T-helper 2 cell (primary cell): ENCODE measurements around the gene TNNC2.
"Not testable (repeated sequence)": the region's sequence is repeated elsewhere in the genome, so short reads cannot be mapped to it uniquely, and the experiment has no call there.

Source experiments
- DNase-seq, 5 experiments: peaks; one replicate each; pipeline versions ENCODE4 v3.0.0 to v3.0.0-alpha.2; 2012 to 2022
- total RNA-seq, 2 donors: gene quantifications; one replicate each; lab custom pipeline; 2026; lab: John Stamatoyannopoulos, UW

TNNC2 gene
- 0 to 0.74 reads per million in 2 donors for total RNA-seq

- no peak for DNase-seq
These were observed at the start of gene TNNC2 for GRCh38 chr20:45827030-45827652. Gene TNNC2, minus strand, starts transcription at chr20:45827312. Its CDS starts 64 bp downstream, at chr20:45827248.

GRCh38 chr20:45874576-45874975 lies 47.5 kb upstream of the TNNC2 start:
- DNase-seq: no peak

DNA sequence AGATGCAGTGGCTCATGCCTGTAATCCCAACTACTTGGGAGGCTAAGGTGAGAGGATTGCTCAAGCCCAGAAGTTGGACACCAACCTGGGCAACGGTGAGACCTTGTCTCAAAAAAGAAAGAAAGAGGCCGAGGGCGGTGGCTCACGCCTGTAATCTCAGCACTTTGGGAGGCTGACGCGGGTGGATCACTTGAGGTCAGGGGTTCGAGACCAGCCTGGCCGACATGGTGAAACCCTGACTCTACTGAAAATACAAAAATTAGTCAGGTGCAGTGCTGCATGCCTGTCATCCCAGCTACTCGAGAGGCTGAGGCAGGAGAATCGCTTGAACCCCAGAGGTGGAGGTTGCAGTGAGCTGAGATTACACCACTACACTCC lies 47.0 kb upstream of the TNNC2 start:
- DNase-seq: not testable (repeated sequence)

DNA sequence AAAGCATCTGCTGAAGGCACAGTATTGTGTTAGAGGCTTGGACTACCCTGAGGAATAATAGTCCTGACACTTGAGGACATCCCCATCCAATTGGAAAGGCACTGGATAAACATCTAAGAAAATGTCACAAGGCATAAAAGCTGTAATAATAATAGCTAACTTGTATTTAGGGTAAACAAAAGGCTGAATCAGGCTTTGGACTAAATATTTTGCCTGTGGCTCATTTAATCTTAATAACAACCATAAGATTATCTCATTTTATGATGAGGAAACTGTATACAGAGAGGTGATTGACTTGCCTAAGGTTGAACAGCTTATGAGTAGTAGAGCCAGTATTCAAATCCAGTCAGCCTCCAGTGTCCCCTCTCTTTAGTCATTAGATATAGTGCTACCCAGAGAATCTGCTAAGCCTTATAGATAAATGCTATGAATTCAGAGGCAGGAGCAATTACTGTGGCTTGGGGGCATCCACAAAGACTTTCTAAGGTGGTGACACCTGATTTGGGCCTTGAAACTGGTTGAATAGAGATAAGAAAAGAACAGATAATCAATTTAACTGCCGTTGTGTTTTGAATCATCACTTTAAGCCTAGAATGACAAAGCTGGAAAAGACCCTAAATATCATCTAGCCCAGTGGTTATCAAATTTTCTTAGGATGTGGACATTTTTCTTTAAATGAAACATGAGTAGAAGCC lies 46.4 kb upstream of the TNNC2 start:
- DNase-seq: peak in 1 of 5 experiments; percentile 65

DNA sequence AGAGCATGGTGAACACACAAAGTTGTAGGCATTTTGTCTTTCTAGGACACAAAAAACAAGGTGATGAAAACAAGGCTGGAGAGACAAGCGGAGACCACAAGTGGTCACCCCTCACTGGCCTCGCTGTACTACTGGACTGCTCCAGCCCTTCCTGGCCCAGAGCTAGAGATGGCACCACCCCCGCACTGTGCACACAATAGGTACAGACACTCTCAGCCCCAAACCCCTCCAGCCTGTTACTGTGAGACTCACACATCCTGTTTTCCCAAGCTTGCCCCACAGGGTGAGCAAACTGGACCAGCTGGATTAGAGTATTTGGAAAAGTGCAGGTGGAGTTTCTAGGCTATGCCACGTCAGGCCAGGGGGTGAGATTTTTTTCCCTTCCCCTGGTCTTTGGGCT lies 45.5 kb upstream of the TNNC2 start:
- no peak for DNase-seq

- DNase-seq: no peak
These were observed 40.7 kb upstream of the TNNC2 start for GRCh38 chr20:45867819-45868176.

- DNase-seq: no peak
These were observed 40.2 kb upstream of the TNNC2 start for GRCh38 chr20:45867136-45867818.

GRCh38 chr20:45866454-45866853 lies 39.3 kb upstream of the TNNC2 start:
- no peak for DNase-seq

- no peak for DNase-seq
These were observed 36.7 kb upstream of the TNNC2 start for GRCh38 chr20:45863543-45864470.

GRCh38 chr20:45861221-45862075 lies 34.3 kb upstream of the TNNC2 start:
- no peak for DNase-seq

DNA sequence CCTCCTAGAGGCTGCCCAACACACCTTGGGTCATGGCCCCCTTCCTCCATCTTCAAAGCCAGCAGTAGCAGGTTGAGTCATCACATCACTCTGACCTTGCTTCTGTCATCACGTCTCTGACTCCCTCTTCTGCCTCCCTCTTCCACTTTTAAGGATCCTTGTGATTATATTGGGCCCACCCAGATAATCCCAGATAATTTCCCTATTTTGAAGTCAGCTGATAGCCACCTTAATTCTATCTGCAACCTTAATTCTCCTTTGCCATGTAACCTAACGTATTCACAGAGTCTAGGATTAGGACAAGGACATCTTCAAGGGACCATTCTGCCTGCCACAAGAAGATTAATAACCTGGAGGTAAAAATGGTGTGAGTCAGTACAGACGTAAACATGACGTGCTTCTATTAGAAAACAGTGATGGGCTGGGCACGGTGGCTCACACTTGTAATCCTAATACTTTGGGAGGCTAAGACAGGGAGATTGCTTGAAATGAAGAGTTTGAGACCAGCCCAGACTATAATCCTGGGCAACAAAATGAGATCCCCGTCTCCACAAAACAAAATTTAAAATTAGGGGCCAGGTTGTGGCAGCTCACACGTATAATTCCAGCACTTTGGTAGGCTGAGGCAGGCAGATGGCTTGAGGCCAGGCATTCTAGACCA lies 33.6 kb upstream of the TNNC2 start:
- no peak for DNase-seq

DNA sequence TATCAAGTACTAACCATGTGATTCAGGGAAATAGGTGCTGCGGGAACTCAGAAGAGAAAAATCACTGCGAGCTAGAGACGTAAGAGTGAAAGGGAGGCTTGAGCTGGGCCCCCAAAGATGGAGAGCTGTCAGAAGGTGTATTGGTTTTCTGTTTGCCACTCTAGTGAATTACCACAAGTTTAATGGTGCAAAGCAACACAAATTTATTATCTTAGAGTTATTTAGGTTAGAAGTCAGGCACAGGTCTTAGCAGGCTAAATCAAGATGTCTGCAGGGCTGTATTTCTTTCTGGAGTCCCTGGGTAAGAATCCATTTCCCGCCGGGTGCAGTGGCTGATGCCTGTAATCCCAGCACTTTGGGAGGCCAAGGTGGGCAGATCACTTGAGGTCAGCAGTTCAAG lies 32.8 kb upstream of the TNNC2 start:
- no peak for DNase-seq

DNA sequence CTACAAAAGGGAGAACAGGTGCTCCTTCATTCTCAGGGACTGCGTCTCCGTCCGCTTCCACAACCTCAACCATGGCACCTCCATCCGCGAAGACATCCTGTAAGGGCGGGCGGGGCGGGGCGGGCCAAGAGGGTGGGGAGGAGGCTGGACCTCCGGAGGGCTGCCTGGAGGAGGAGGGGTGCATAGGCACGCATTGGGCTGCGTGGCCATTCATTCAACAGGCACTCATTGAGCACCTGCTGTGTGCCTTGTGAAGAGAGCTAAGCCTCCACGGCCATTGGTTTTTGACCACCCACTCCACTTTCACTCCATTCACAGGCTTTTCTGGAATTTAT lies 30.7 kb upstream of the TNNC2 start:
- DNase-seq: peak in 2 of 5 experiments; percentile 15 to 79

DNA sequence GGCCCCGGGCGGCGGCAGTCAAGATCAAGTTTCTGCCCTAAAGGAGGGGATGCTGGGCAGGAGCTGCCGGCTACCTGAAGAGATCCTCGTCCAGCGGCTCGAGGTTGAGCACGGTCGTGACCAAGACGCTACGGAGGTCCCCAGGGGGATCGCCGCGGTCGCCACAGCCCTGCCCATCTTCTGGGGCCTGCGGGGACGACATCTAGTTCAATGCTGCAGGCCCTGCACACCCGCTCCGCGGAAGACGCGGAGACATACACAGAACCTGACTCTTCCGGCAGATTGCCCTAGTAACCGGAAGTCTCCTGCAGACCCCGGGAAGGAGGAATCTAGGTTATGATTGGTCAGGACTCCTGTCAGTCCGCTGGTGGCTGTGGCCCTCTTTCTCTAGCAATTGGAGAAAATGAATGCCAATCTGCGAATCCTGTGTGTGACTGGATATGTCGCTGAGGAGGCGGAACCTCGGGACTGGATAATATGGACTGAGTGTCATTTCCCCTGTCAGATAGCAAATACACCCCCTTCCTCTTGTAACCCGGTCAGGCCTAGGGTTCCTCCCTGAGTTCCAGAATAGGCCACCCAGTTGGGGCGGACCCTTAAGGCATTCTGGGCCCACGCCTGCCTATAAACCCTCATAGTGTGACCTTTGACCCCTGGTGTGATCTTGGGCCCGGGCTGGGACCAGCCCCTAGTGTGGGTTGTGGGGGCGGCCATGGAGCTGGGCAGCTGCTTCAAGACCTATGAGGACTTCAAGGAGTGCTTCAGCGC lies 30.2 kb upstream of the TNNC2 start, which contains the start of the genes ACOT8 and ZSWIM3:
TSS of gene ACOT8 (minus strand) at position 279 of the 768 bp plus-strand sequence. CDS start at position 202, 77 bp downstream.
TSS of gene ZSWIM3 (plus strand) at position 501 of the 768 bp plus-strand sequence. CDS start at position 713, 212 bp downstream.
- peak; percentile 51 to 100 (median 85) for DNase-seq

- DNase-seq: no peak
These were observed 26.4 kb upstream of the TNNC2 start for GRCh38 chr20:45853484-45853883.

DNA sequence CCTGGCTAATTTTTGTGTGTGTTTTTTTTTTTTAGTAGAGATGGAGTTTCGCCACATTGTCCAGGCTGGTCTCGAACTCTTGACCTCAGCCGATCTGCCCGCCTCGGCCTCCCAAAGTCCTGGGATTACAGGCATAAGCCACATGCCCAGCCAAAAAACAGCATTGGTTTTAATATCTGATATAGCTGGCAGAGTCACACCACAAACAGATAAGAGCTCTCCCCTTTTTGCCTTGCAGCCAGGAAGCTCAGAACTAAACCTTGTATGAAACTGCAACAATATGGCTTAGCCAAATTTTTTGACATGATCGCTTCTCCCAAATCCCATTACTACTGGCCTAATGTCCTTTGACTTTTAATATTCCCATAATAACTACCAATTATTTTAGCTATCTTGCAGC lies 25.2 kb upstream of the TNNC2 start:
- DNase-seq: no peak

GRCh38 chr20:45851501-45851900 lies 24.4 kb upstream of the TNNC2 start:
- no peak for DNase-seq

- no peak for DNase-seq
These were observed 23.8 kb upstream of the TNNC2 start for GRCh38 chr20:45850926-45851325.

DNA sequence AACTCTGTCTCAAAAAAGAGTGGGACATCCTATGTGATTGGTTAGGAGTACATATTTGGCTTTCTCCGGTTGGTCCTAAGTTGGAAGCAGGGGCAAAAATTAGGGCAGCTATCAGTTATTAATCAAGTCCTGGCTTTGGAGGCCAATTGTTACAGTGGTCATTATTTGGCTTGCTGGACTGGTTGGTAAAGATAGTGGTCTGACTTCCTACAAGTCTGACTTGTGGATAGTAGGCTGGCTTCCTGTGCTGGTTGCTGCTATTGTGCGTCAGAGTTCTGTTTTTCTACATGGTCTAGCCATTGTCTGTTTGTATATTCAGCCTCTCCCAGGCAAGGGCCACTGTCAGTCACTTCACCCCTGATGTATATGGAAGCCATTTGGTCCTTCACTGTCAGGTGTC lies 23.1 kb upstream of the TNNC2 start:
- DNase-seq: no peak

DNA sequence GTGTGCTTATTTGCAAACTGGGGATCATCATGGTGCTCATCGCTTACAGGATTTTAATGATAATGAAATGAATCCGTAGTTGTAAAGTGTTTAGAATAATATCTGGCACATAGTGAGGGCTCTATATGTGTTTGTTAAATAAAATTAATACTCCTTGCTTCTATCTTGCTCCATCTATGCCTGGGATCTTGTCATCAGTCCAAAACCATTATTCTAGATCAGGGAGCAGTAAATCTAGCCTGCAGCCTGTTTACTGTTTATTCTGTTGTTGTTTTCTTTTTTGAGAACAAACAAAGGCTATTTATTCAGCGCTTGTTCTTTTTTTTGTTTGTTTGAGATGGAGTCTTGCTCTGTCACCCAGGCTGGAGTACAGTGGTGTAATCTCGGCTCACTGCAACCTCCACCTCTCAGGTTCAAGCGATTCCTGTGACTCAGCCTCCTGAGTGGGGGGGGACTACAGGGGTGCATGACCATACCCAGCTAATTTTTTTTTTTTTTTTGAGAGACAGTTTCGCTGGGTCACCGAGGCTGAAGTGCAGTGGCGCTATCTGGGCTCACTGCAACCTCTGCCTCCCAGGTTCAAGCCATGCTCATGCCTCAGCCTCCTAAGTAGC lies 22.0 kb upstream of the TNNC2 start:
- DNase-seq: no peak
